Activated CD4-positive, alpha-beta T cell treated with anti-CD3 and anti-CD28 coated beads for 36 hours (primary cell): ENCODE measurements around the gene SCAMP1. TPM values are rescaled to one million over a fixed set of nuclear protein-coding genes. Genes with fewer than 3 reads are reported as not detected.
A peak's percentile ranks its signal among the peaks of the same experiment; 100 is the strongest.

Source experiments
- ATAC-seq: fragments of 200-7000 bp; cut with Tn5 transposase; one replicate; pipeline ENCODE4 v1.10.0; 2021; ENCODE audit warnings: mild to moderate bottlenecking, moderate library complexity
- CTCF ChIA-PET: fragments of 350-600 bp; sonication (Branson Sonifier 250); formaldehyde crosslinking; loops from one replicate; lab custom pipeline; 2021; ENCODE audit warnings: antibody characterized with exemption; lab: Charles Lee
- POLR2A ChIA-PET: fragments of 350-600 bp; sonication (Branson Sonifier 250); formaldehyde crosslinking; loops from one replicate; lab custom pipeline; 2021; ENCODE audit warnings: antibody characterized with exemption, inconsistent platforms; lab: Charles Lee
- DNase-seq: peaks from one replicate; pipeline ENCODE4 v3.0.0-alpha.2; 2020
- H3K27ac Mint-ChIP-seq: one replicate; pipeline ENCODE4 v1.8.0; 2021; ENCODE audit warnings: mixed read lengths
- H3K27me3 Mint-ChIP-seq: one replicate; pipeline ENCODE4 v1.8.0; 2021; ENCODE audit warnings: mixed read lengths
- H3K36me3 Mint-ChIP-seq: one replicate; pipeline ENCODE4 v1.8.0; 2021; ENCODE audit warnings: low read depth, mixed read lengths
- H3K4me1 Mint-ChIP-seq: one replicate; pipeline ENCODE4 v1.8.0; 2021; ENCODE audit warnings: mixed read lengths
- H3K4me3 Mint-ChIP-seq: one replicate; pipeline ENCODE4 v1.8.0; 2021; ENCODE audit warnings: mild to moderate bottlenecking, moderate library complexity, mixed read lengths
- H3K9me3 Mint-ChIP-seq: one replicate; pipeline ENCODE4 v1.8.0; 2021; ENCODE audit warnings: low read depth, mixed read lengths
- intact Hi-C, 2 experiments: fragments of 100-400 bp; cut with DNase I in 1 of 2; cut with micrococcal nuclease in 1 of 2; formaldehyde crosslinking; loops; one replicate each; pipeline versions ENCODE4 v1.14.2 to v1.15.1; 2022 to 2024; cut with DNase I, micrococcal nuclease
- total RNA-seq, 2 experiments: library from RNA; stranded (reverse); gene quantifications; one replicate each; pipeline ENCODE4 v1.2.3, GENCODE V29; 2021

SCAMP1 gene
- total RNA-seq = 10 to 100 TPM; 15.5 to 24.1 TPM

DNA sequence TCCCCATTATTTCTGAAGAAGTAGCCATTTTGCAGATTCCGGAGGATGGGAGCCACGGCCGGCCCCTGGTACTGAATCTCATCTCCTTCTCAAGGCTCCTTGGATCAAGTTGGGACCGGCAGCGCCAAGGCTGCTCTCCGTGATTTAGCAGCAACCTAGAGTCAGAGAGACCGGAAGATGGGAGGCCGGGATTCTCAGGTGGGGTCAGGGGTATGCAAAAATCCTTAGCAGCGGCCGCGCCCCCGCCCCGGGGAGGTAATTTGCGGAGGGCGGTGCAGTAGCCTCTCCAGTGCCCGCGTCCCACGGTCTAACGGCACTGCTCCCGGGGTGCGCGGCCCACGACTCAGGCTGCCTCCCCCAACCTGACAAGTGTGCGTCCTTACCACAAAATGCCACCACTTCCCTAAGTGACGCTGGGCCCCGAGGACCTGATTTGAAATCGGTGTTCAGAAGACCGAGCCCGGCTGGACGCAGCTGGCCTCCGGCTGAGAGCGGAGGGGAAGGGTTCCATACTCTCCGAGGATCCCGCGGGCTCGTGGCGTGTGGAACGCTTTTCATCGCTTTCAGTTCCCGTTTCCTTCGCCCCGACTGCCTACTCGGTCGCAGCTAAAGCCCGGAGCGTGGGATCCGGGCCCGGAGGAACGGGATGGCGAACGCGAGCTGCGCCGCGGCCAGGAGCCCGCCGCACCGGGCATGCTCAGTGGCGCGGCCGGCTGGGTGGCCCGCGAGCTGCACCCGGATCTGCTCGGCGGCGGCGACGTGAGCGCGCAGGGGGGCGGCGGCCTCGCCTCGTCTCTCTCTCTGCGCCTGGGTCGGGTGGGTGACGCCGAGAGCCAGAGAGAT, at the start of gene SCAMP1:
Gene SCAMP1 (plus strand): TSS at position 787 of the 843 bp plus-strand sequence. CDS start 55 bp downstream, at position 842.
- Mint-ChIP-seq H3K9me3 (no peaks in the 10 kb centered on the region), H3K27ac (peak within 1 kb of the TSS; percentile 97), H3K4me1 (peaks cover 35% of the 10 kb centered on the region), H3K36me3 (peaks cover 16% of the 10 kb centered on the region), H3K4me3 (peak within 1 kb of the TSS; percentile 94), H3K27me3 (no peaks in the 10 kb centered on the region)
- ATAC-seq (peak; percentile 94), DNase-seq (peak; percentile 95)
- CTCF ChIA-PET = interaction anchor here (0.6 to 2.0 kb wide), 6 partner anchors 12 to 876 kb away, joined by 3 to 17 read pairs (median 3); partner anchors contain the start of gene AP3B1
- intact Hi-C loops = loop anchor here (1.0 to 5.0 kb wide), 6 partner anchors 66 to 1154 kb away; partner anchors contain the start of genes AP3B1 (in 2 of the 2), HOMER1 (in 1 of the 2), JMY (in 1 of the 2) and TBCA (in 1 of the 2)
- POLR2A ChIA-PET = interaction anchor here (1.1 to 1.9 kb wide), 2 partner anchors 12 to 65 kb away, joined by 3 to 23 read pairs; partner anchors contain the start of gene AP3B1

DNA sequence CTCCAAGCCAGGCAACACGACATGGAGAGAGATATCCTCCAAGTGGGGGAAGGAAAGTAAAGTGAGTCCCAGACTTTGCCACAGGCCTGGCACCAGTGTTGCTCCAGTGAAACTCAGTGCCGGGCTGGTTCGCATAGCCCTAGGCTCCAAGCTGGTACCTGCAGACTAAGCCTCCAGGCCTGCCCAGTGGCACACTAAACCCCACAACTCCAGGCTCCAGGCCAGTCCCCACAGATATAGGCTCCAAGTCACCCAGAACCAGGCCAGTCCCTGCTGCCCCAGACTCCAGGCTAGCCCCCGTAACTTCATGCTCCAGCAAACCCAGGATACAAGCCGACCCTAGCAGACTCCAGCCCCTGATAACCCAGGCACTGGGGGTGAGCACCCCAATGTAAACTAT, 42.9 kb upstream of the SCAMP1 start:
- intact Hi-C loops = no loop called here
- CTCF ChIA-PET = no interaction called here
- Mint-ChIP-seq H3K9me3 (no peaks in the 10 kb centered on the region), H3K27ac (no peak overlapping the region), H3K4me1 (no peaks in the 10 kb centered on the region), H3K27me3 (peaks cover 9% of the 10 kb centered on the region), H3K36me3 (no peaks in the 10 kb centered on the region), H3K4me3 (no peak overlapping the region)
- no peak for DNase-seq
- ATAC-seq = no peak
- POLR2A ChIA-PET = no interaction called here

- no peak for DNase-seq
- POLR2A ChIA-PET = no interaction called here
- Mint-ChIP-seq H3K36me3 (no peaks in the 10 kb centered on the region), H3K27me3 (peaks cover 7% of the 10 kb centered on the region), H3K9me3 (no peaks in the 10 kb centered on the region), H3K27ac (no peak overlapping the region), H3K4me1 (no peaks in the 10 kb centered on the region), H3K4me3 (no peak overlapping the region)
- no peak for ATAC-seq
- intact Hi-C loops = no loop called here
- CTCF ChIA-PET = no interaction called here
These were observed 42.1 kb upstream of the SCAMP1 start for GRCh38 chr5:78318337-78318736.

DNA sequence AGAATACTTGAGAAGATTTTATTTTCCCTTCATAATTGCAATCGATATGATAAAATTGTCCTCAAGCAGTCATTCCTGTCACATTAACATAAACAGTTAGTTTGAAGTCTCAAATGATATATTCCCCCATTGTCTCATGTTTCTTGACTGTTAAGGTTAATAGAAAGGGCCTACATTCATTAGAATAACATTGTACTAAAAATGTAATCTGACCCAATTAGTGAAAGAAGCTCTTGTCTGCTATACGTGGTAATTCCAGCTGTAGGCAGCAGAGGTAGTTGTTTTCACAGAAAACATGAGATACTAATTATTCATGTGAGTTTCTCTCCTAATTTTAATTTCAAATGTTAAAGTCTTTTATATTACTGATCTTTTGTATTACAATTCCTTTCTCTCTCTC, 40.0 kb upstream of the SCAMP1 start:
- ChIA-PET CTCF (interaction anchor here (0.6 to 1.0 kb wide), 3 partner anchors 20 to 643 kb away, joined by 3 to 6 read pairs (median 3); no protein-coding TSS in a partner anchor), POLR2A (no interaction called here)
- H3K27ac Mint-ChIP-seq = no peak overlapping the region
- no peaks in the 10 kb centered on the region for H3K36me3 Mint-ChIP-seq
- intact Hi-C loops = loop anchor here in 1 of 2 experiments (1.0 to 5.0 kb wide), 2 partner anchors 172 to 213 kb away; no protein-coding TSS in a partner anchor
- H3K4me1 Mint-ChIP-seq = no peaks in the 10 kb centered on the region
- peak; percentile 8 for DNase-seq
- H3K4me3 Mint-ChIP-seq = no peak overlapping the region
- no peaks in the 10 kb centered on the region for H3K27me3 Mint-ChIP-seq
- H3K9me3 Mint-ChIP-seq = no peaks in the 10 kb centered on the region
- ATAC-seq = no peak

GRCh38 chr5:78323241-78323640, 37.2 kb upstream of the SCAMP1 start:
- intact Hi-C loops = loop anchor here in 1 of 2 experiments (5.0 kb wide), 1 partner anchor 169 kb away; no protein-coding TSS in a partner anchor
- ATAC-seq = no peak
- Mint-ChIP-seq H3K36me3 (no peaks in the 10 kb centered on the region), H3K27me3 (no peaks in the 10 kb centered on the region), H3K4me1 (no peaks in the 10 kb centered on the region), H3K4me3 (no peak overlapping the region), H3K9me3 (no peaks in the 10 kb centered on the region), H3K27ac (no peak overlapping the region)
- ChIA-PET CTCF (no interaction called here), POLR2A (no interaction called here)
- no peak for DNase-seq

GRCh38 chr5:78326930-78327329, 33.5 kb upstream of the SCAMP1 start:
- Mint-ChIP-seq H3K4me3 (no peak overlapping the region), H3K36me3 (no peaks in the 10 kb centered on the region), H3K27ac (no peak overlapping the region), H3K4me1 (no peaks in the 10 kb centered on the region), H3K9me3 (no peaks in the 10 kb centered on the region), H3K27me3 (no peaks in the 10 kb centered on the region)
- CTCF ChIA-PET = interaction anchor here (0.5 kb wide), 1 partner anchor 287 kb away, joined by 4 read pairs; no protein-coding TSS in a partner anchor
- DNase-seq (no peak), ATAC-seq (no peak)
- intact Hi-C loops = no loop called here
- POLR2A ChIA-PET = no interaction called here

DNA sequence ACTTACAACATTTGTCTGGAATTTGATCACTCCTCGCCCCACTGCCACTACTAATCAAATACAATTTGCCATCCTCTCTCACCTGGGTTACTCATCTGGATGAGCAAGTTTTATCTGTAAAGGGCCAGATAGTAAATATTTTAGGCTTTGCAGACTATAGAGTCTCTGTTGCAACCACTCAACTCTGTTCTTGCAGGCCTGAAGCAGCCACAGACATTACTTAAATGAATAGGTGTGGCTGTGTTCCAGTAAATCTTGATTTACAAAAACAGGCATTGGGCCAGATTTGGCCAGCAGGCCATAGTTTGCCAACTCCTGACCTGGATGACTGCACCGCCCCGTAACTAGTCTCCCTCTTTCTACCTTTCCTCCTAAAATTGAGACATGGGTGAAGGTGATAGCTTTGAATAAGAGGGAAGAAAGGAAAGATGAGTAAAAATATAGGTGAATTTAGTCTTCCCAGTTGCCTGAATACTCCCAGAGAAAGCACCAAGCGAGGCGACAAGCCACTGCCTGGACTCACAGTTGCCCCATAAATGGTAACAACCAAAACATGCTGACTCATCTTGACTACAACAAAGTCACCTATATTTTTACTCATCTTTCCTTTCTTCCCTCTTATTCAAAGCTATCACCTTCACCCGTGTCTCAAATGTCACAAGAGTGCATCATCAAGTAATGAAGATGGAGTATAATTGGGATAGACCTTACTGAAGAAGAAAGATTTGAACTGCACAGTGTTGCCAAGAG, 32.5 kb upstream of the SCAMP1 start:
- intact Hi-C loops = no loop called here

GRCh38 chr5:78328585-78329173, 31.7 kb upstream of the SCAMP1 start:
- Mint-ChIP-seq H3K4me1 (no peaks in the 10 kb centered on the region), H3K36me3 (no peaks in the 10 kb centered on the region), H3K27ac (no peak overlapping the region), H3K27me3 (no peaks in the 10 kb centered on the region), H3K9me3 (no peaks in the 10 kb centered on the region), H3K4me3 (no peak overlapping the region)
- ATAC-seq (no peak), DNase-seq (no peak)
- POLR2A ChIA-PET = no interaction called here
- CTCF ChIA-PET = interaction anchor here (0.7 kb wide), 1 partner anchor 174 kb away, joined by 3 read pairs; no protein-coding TSS in a partner anchor
- intact Hi-C loops = no loop called here

More for the DNA sequence above, 32.5 kb upstream of the SCAMP1 start:
- POLR2A ChIA-PET = no interaction called here
- Mint-ChIP-seq H3K4me1 (no peaks in the 10 kb centered on the region), H3K27ac (no peak overlapping the region), H3K4me3 (no peak overlapping the region), H3K36me3 (no peaks in the 10 kb centered on the region), H3K9me3 (no peaks in the 10 kb centered on the region), H3K27me3 (no peaks in the 10 kb centered on the region)
- no peak for DNase-seq
- ATAC-seq = no peak
- CTCF ChIA-PET = interaction anchor here (0.7 kb wide), 1 partner anchor 175 kb away, joined by 3 read pairs; no protein-coding TSS in a partner anchor

DNA sequence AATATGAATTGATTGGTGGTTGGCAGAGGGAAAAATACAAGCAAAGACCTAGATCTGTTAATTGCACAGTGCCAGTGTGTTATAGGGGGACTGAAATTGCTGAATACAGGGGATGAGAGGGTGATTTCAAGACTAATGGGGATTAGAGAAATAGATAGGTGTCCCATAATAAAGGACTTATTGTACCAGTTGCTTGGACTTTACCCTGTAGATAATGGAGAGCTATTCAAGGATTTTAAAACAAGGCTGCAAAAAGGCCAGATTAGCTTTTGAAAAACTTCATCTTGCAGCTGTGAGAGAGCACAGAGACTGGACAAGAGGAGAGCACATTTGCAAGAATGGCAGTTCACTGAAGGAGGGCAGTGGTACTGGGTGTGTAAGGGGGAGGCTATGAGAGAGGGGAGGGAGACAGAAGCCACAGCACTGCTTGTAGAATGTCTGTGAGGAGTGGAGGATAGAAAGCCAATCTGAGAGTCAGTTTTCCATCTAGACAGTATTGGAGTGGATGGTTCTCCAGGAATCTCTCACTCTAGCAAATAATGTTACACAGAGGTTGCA, 28.8 kb upstream of the SCAMP1 start:
- no peak overlapping the region for H3K27ac Mint-ChIP-seq
- H3K4me3 Mint-ChIP-seq = no peak overlapping the region
- no peaks in the 10 kb centered on the region for H3K36me3 Mint-ChIP-seq
- ChIA-PET POLR2A (no interaction called here), CTCF (no interaction called here)
- no peaks in the 10 kb centered on the region for H3K4me1 Mint-ChIP-seq
- H3K9me3 Mint-ChIP-seq = peaks cover 2% of the 10 kb centered on the region
- no peaks in the 10 kb centered on the region for H3K27me3 Mint-ChIP-seq
- no peak for ATAC-seq
- intact Hi-C loops = no loop called here
- DNase-seq = no peak

GRCh38 chr5:78334811-78335210, 25.6 kb upstream of the SCAMP1 start:
- ChIA-PET POLR2A (no interaction called here), CTCF (interaction anchor here (0.7 kb wide), 1 partner anchor 443 kb away, joined by 3 read pairs; no protein-coding TSS in a partner anchor)
- H3K9me3 Mint-ChIP-seq = peaks cover 7% of the 10 kb centered on the region
- H3K36me3 Mint-ChIP-seq = no peaks in the 10 kb centered on the region
- H3K27me3 Mint-ChIP-seq = no peaks in the 10 kb centered on the region
- no peaks in the 10 kb centered on the region for H3K4me1 Mint-ChIP-seq
- H3K27ac Mint-ChIP-seq = no peak overlapping the region
- H3K4me3 Mint-ChIP-seq = no peak overlapping the region
- DNase-seq (no peak), ATAC-seq (no peak)
- intact Hi-C loops = no loop called here
